Measurements from ENCODE around the gene GCK.

The GCK gene

GRCh38 chr7:44235582-44236332, 46.5 kb upstream of the GCK start:
- peak overlapping the region; percentile 25 for H3K14ac ChIP-seq (ENCODE audit: low read length)
- H3K23ac ChIP-seq (ENCODE audit: low read depth, low read length, poor library complexity) = peak overlapping the region; percentile 50
- H4K91ac ChIP-seq (ENCODE audit: low read depth, low read length, poor library complexity) = no peak overlapping the region
- no peak overlapping the region for H3K27ac ChIP-seq (replicated peaks; ENCODE audit: low read length)
- no peak overlapping the region for H2BK15ac ChIP-seq (ENCODE audit: low read length)
- no peak for DNase-seq (ENCODE audit: low spot score)
- no peaks in the 10 kb centered on the region for H3K9me3 ChIP-seq (replicated peaks in 1 of 2; ENCODE audit: control insufficient read depth in 2 of 2, insufficient read depth in 1 of 2, low read depth in 1 of 2, low read length in 2 of 2)
- peak overlapping the region; percentile 60 for H2BK12ac ChIP-seq (ENCODE audit: low read length)
- H3K9ac ChIP-seq (ENCODE audit: low read depth, low read length, poor library complexity) = peak overlapping the region; percentile 60
- H2BK5ac ChIP-seq (ENCODE audit: low read length) = peak overlapping the region; percentile 79
- no peak overlapping the region for H3K4me3 ChIP-seq (ENCODE audit: low read length in 2 of 2)
- peaks cover 2% of the 10 kb centered on the region for H3K79me1 ChIP-seq (ENCODE audit: low read depth, low read length)
- H3K36me3 ChIP-seq (replicated peaks in 1 of 2; ENCODE audit: control insufficient read depth in 2 of 2, insufficient read depth in 2 of 2, low read length in 2 of 2) = no peaks in the 10 kb centered on the region
- H3K18ac ChIP-seq (ENCODE audit: low read length) = peak overlapping the region; percentile 86
- no peak overlapping the region for H2BK120ac ChIP-seq (ENCODE audit: low read depth, low read length)
- H3K27me3 ChIP-seq (ENCODE audit: control insufficient read depth in 3 of 3, insufficient read depth in 3 of 3, low read depth in 1 of 3, low read length in 3 of 3) = peaks cover 0 to 34% (median 0%) of the 10 kb centered on the region in 3 experiments
- peak overlapping the region; percentile 20 for H2AFZ ChIP-seq (ENCODE audit: low read length)
- peaks cover 4 to 5% of the 10 kb centered on the region in 2 donors for H3K4me1 ChIP-seq (ENCODE audit: control insufficient read depth in 2 of 2, insufficient read depth in 1 of 2, low read depth in 1 of 2, low read length in 2 of 2)
- H3K4ac ChIP-seq (ENCODE audit: low read length) = no peak overlapping the region
- no CpG with 5 or more reads among the region's 22 CpGs for WGBS, 2 donors (ENCODE audit: extremely low coverage in 2 of 2, insufficient read length in 2 of 2, insufficient replicate concordance in 1 of 2)
- no peak overlapping the region for H3K4me2 ChIP-seq (ENCODE audit: insufficient read depth, low read length, poor library complexity, severe bottlenecking)
- H2AK5ac ChIP-seq (ENCODE audit: low read depth, low read length) = peak overlapping the region; percentile 96
- H4K8ac ChIP-seq (ENCODE audit: low read depth, low read length) = peak overlapping the region; percentile 75

- H2AFZ ChIP-seq (ENCODE audit: low read length) = no peak overlapping the region
- H2BK120ac ChIP-seq (ENCODE audit: low read depth, low read length) = no peak overlapping the region
- no peak overlapping the region for H2BK12ac ChIP-seq (ENCODE audit: low read length)
- H4K91ac ChIP-seq (ENCODE audit: low read depth, low read length, poor library complexity) = no peak overlapping the region
- no peak overlapping the region for H3K4me3 ChIP-seq (ENCODE audit: low read length in 2 of 2)
- no peak overlapping the region for H3K4ac ChIP-seq (ENCODE audit: low read length)
- H3K79me1 ChIP-seq (ENCODE audit: low read depth, low read length) = peaks cover 2% of the 10 kb centered on the region
- H2AK5ac ChIP-seq (ENCODE audit: low read depth, low read length) = peak overlapping the region; percentile 81
- H3K23ac ChIP-seq (ENCODE audit: low read depth, low read length, poor library complexity) = no peak overlapping the region
- peaks cover 0 to 41% (median 0%) of the 10 kb centered on the region in 3 experiments for H3K27me3 ChIP-seq (ENCODE audit: control insufficient read depth in 3 of 3, insufficient read depth in 3 of 3, low read depth in 1 of 3, low read length in 3 of 3)
- no peak overlapping the region for H3K27ac ChIP-seq (replicated peaks; ENCODE audit: low read length)
- no peak overlapping the region for H4K8ac ChIP-seq (ENCODE audit: low read depth, low read length)
- peak overlapping the region; percentile 31 for H3K18ac ChIP-seq (ENCODE audit: low read length)
- no peak for DNase-seq (ENCODE audit: low spot score)
- H3K9ac ChIP-seq (ENCODE audit: low read depth, low read length, poor library complexity) = no peak overlapping the region
- H2BK15ac ChIP-seq (ENCODE audit: low read length) = peak overlapping the region; percentile 5
- H3K4me2 ChIP-seq (ENCODE audit: insufficient read depth, low read length, poor library complexity, severe bottlenecking) = no peak overlapping the region
- H3K36me3 ChIP-seq (replicated peaks in 1 of 2; ENCODE audit: control insufficient read depth in 2 of 2, insufficient read depth in 2 of 2, low read length in 2 of 2) = no peaks in the 10 kb centered on the region
- no peaks in the 10 kb centered on the region for H3K9me3 ChIP-seq (replicated peaks in 1 of 2; ENCODE audit: control insufficient read depth in 2 of 2, insufficient read depth in 1 of 2, low read depth in 1 of 2, low read length in 2 of 2)
- H3K4me1 ChIP-seq (ENCODE audit: control insufficient read depth in 2 of 2, insufficient read depth in 1 of 2, low read depth in 1 of 2, low read length in 2 of 2) = peaks cover 4 to 5% of the 10 kb centered on the region in 2 donors
- WGBS, 2 donors (ENCODE audit: extremely low coverage in 2 of 2, insufficient read length in 2 of 2, insufficient replicate concordance in 1 of 2) = no CpG with 5 or more reads among the region's 8 CpGs
- H3K14ac ChIP-seq (ENCODE audit: low read length) = no peak overlapping the region
- no peak overlapping the region for H2BK5ac ChIP-seq (ENCODE audit: low read length)
Measured at GRCh38 chr7:44235066-44235465, 45.8 kb upstream of the GCK start.

- peak overlapping the region; percentile 55 for H3K23ac ChIP-seq (ENCODE audit: low read depth, low read length, poor library complexity)
- H4K91ac ChIP-seq (ENCODE audit: low read depth, low read length, poor library complexity) = no peak overlapping the region
- peaks cover 4 to 5% of the 10 kb centered on the region in 2 donors for H3K4me1 ChIP-seq (ENCODE audit: control insufficient read depth in 2 of 2, insufficient read depth in 1 of 2, low read depth in 1 of 2, low read length in 2 of 2)
- H2AK5ac ChIP-seq (ENCODE audit: low read depth, low read length) = peak overlapping the region; percentile 84
- H3K36me3 ChIP-seq (replicated peaks in 1 of 2; ENCODE audit: control insufficient read depth in 2 of 2, insufficient read depth in 2 of 2, low read length in 2 of 2) = no peaks in the 10 kb centered on the region
- DNase-seq (ENCODE audit: low spot score) = no peak
- peaks cover 0 to 43% (median 0%) of the 10 kb centered on the region in 3 experiments for H3K27me3 ChIP-seq (ENCODE audit: control insufficient read depth in 3 of 3, insufficient read depth in 3 of 3, low read depth in 1 of 3, low read length in 3 of 3)
- H3K4me2 ChIP-seq (ENCODE audit: insufficient read depth, low read length, poor library complexity, severe bottlenecking) = no peak overlapping the region
- H2BK120ac ChIP-seq (ENCODE audit: low read depth, low read length) = no peak overlapping the region
- H3K4me3 ChIP-seq (ENCODE audit: low read length in 2 of 2) = no peak overlapping the region
- H3K14ac ChIP-seq (ENCODE audit: low read length) = peak overlapping the region; percentile 82
- no peak overlapping the region for H2BK5ac ChIP-seq (ENCODE audit: low read length)
- no peak overlapping the region for H3K18ac ChIP-seq (ENCODE audit: low read length)
- H3K4ac ChIP-seq (ENCODE audit: low read length) = no peak overlapping the region
- H4K8ac ChIP-seq (ENCODE audit: low read depth, low read length) = no peak overlapping the region
- no peak overlapping the region for H2AFZ ChIP-seq (ENCODE audit: low read length)
- H3K9ac ChIP-seq (ENCODE audit: low read depth, low read length, poor library complexity) = no peak overlapping the region
- WGBS, 2 donors (ENCODE audit: extremely low coverage in 2 of 2, insufficient read length in 2 of 2, insufficient replicate concordance in 1 of 2) = no CpG with 5 or more reads among the region's 22 CpGs
- H2BK15ac ChIP-seq (ENCODE audit: low read length) = peak overlapping the region; percentile 37
- peaks cover 2% of the 10 kb centered on the region for H3K79me1 ChIP-seq (ENCODE audit: low read depth, low read length)
- no peak overlapping the region for H3K27ac ChIP-seq (replicated peaks; ENCODE audit: low read length)
- no peaks in the 10 kb centered on the region for H3K9me3 ChIP-seq (replicated peaks in 1 of 2; ENCODE audit: control insufficient read depth in 2 of 2, insufficient read depth in 1 of 2, low read depth in 1 of 2, low read length in 2 of 2)
- H2BK12ac ChIP-seq (ENCODE audit: low read length) = no peak overlapping the region
Measured at GRCh38 chr7:44232901-44233715, 43.9 kb upstream of the GCK start.

GRCh38 chr7:44232396-44232795, 43.2 kb upstream of the GCK start:
- WGBS, 2 donors (ENCODE audit: extremely low coverage in 2 of 2, insufficient read length in 2 of 2, insufficient replicate concordance in 1 of 2) = no CpG with 5 or more reads among the region's 13 CpGs
- H3K4me3 ChIP-seq (ENCODE audit: low read length in 2 of 2) = no peak overlapping the region
- H3K27ac ChIP-seq (replicated peaks; ENCODE audit: low read length) = no peak overlapping the region
- H2BK12ac ChIP-seq (ENCODE audit: low read length) = peak overlapping the region; percentile 73
- H3K23ac ChIP-seq (ENCODE audit: low read depth, low read length, poor library complexity) = peak overlapping the region; percentile 85
- H3K18ac ChIP-seq (ENCODE audit: low read length) = peak overlapping the region; percentile 76
- H3K36me3 ChIP-seq (replicated peaks in 1 of 2; ENCODE audit: control insufficient read depth in 2 of 2, insufficient read depth in 2 of 2, low read length in 2 of 2) = no peaks in the 10 kb centered on the region
- peak overlapping the region; percentile 63 for H2AK5ac ChIP-seq (ENCODE audit: low read depth, low read length)
- H4K91ac ChIP-seq (ENCODE audit: low read depth, low read length, poor library complexity) = no peak overlapping the region
- no peaks in the 10 kb centered on the region for H3K9me3 ChIP-seq (replicated peaks in 1 of 2; ENCODE audit: control insufficient read depth in 2 of 2, insufficient read depth in 1 of 2, low read depth in 1 of 2, low read length in 2 of 2)
- H2BK5ac ChIP-seq (ENCODE audit: low read length) = no peak overlapping the region
- peak overlapping the region; percentile 82 for H3K14ac ChIP-seq (ENCODE audit: low read length)
- DNase-seq (ENCODE audit: low spot score) = no peak
- H4K8ac ChIP-seq (ENCODE audit: low read depth, low read length) = peak overlapping the region; percentile 65
- peak overlapping the region; percentile 53 for H3K4ac ChIP-seq (ENCODE audit: low read length)
- H2AFZ ChIP-seq (ENCODE audit: low read length) = no peak overlapping the region
- H3K4me1 ChIP-seq (ENCODE audit: control insufficient read depth in 2 of 2, insufficient read depth in 1 of 2, low read depth in 1 of 2, low read length in 2 of 2) = peaks cover 4 to 5% of the 10 kb centered on the region in 2 donors
- H3K4me2 ChIP-seq (ENCODE audit: insufficient read depth, low read length, poor library complexity, severe bottlenecking) = no peak overlapping the region
- H3K27me3 ChIP-seq (ENCODE audit: control insufficient read depth in 3 of 3, insufficient read depth in 3 of 3, low read depth in 1 of 3, low read length in 3 of 3) = peaks cover 0 to 43% (median 0%) of the 10 kb centered on the region in 3 experiments
- peak overlapping the region; percentile 70 for H3K9ac ChIP-seq (ENCODE audit: low read depth, low read length, poor library complexity)
- peak overlapping the region; percentile 37 for H2BK15ac ChIP-seq (ENCODE audit: low read length)
- H3K79me1 ChIP-seq (ENCODE audit: low read depth, low read length) = peaks cover 2% of the 10 kb centered on the region
- H2BK120ac ChIP-seq (ENCODE audit: low read depth, low read length) = no peak overlapping the region

Data from neuronal stem cell (in vitro differentiated cells).